ENCODE data around the gene LRRC59.
"Not testable (repeated sequence)": the region's sequence is repeated elsewhere in the genome, so short reads cannot be mapped to it uniquely, and the experiment has no call there.

Gene LRRC59

GRCh38 chr17:50345432-50346312 is 51.7 kb downstream of the LRRC59 start, which contains the start of gene XYLT2:
Gene XYLT2, plus strand, starts transcription at chr17:50346126. Its CDS starts 15 bp downstream, at chr17:50346141.
- DNase-seq, result peak; percentile 79 to 96 (median 88)

- no peak for DNase-seq
These were observed 52.5 kb downstream of the LRRC59 start for GRCh38 chr17:50344731-50345365.

GRCh38 chr17:50339381-50339780 is 57.9 kb downstream of the LRRC59 start:
- DNase-seq, result no peak

- no peak for DNase-seq
These were observed 58.7 kb downstream of the LRRC59 start for GRCh38 chr17:50338645-50339044.

DNA sequence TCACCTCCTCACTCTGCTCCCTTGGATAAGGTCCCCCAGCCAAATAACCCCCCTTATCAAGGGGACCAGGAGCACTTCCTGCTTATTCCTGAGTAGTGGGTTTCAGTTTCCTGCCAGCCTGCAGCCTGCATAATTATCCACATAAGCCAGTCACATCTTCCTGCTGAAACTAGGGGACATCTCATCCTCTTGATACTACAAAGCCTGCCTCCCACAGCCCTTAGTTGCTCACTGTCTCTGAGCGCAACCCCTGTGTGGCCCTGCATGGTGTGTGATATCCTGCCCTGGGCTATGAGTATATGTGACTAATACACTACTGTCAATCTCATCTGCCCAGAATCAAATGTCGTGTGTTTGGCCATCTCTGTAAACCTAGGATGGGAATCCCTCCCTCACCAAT is 59.4 kb downstream of the LRRC59 start:
- no peak for DNase-seq

GRCh38 chr17:50333291-50334057 is 63.8 kb downstream of the LRRC59 start:
- not testable (repeated sequence) for DNase-seq

- DNase-seq, result no peak
These were observed 65.1 kb downstream of the LRRC59 start for GRCh38 chr17:50332196-50332595.
